ENCODE measurements around the gene IL1RAP.

DNA sequence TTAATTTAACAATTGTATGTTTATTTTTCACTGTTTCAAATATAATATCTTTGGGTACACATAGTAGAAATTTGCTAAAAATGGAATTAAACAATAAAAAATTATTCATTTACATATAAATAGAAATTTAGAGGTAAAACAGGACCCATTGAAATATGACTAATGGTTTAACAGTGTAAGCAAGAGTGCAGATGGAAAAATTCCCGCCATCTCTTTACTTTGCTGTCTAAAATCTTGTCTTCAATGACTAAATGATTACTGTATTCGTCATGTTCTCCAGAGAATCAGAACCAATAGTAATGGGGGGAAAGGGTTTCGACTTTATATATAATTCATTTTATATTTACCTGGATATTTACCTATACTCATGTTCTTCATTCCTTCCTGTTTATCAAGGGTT is 163.1 kb downstream of the IL1RAP start:
- TF ChIP-seq ZFP3 (CRISPR knock-in tag; IDR thresholded peaks at IDR 0.05), result no peak
- TF ChIP-seq ARNTL (CRISPR knock-in tag; IDR thresholded peaks at IDR 0.05; ENCODE audit: borderline replicate concordance, low read depth), result no peak
- no peak for TF ChIP-seq ZNF565 (CRISPR knock-in tag; conservative IDR thresholded peaks at IDR 0.05; ENCODE audit: low read depth)
- TF ChIP-seq, protein P1, sequence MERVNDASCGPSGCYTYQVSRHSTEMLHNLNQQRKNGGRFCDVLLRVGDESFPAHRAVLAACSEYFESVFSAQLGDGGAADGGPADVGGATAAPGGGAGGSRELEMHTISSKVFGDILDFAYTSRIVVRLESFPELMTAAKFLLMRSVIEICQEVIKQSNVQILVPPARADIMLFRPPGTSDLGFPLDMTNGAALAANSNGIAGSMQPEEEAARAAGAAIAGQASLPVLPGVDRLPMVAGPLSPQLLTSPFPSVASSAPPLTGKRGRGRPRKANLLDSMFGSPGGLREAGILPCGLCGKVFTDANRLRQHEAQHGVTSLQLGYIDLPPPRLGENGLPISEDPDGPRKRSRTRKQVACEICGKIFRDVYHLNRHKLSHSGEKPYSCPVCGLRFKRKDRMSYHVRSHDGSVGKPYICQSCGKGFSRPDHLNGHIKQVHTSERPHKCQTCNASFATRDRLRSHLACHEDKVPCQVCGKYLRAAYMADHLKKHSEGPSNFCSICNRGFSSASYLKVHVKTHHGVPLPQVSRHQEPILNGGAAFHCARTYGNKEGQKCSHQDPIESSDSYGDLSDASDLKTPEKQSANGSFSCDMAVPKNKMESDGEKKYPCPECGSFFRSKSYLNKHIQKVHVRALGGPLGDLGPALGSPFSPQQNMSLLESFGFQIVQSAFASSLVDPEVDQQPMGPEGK (CRISPR knock-in tag; IDR thresholded peaks at IDR 0.05; ENCODE audit: borderline replicate concordance), result no peak
- no peak for TF ChIP-seq GLIS3 (CRISPR knock-in tag; IDR thresholded peaks at IDR 0.05)
- TF ChIP-seq ZFP30 (CRISPR knock-in tag; IDR thresholded peaks at IDR 0.05), result no peak
- no peak for TF ChIP-seq ESRRG (CRISPR knock-in tag; IDR thresholded peaks at IDR 0.05)
- TF ChIP-seq, protein P2, sequence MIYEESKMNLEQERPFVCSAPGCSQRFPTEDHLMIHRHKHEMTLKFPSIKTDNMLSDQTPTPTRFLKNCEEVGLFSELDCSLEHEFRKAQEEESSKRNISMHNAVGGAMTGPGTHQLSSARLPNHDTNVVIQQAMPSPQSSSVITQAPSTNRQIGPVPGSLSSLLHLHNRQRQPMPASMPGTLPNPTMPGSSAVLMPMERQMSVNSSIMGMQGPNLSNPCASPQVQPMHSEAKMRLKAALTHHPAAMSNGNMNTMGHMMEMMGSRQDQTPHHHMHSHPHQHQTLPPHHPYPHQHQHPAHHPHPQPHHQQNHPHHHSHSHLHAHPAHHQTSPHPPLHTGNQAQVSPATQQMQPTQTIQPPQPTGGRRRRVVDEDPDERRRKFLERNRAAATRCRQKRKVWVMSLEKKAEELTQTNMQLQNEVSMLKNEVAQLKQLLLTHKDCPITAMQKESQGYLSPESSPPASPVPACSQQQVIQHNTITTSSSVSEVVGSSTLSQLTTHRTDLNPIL (CRISPR knock-in tag; IDR thresholded peaks at IDR 0.05; ENCODE audit: low read depth), result no peak
- no peak for TF ChIP-seq OSR1 (CRISPR knock-in tag; IDR thresholded peaks at IDR 0.05)
- TF ChIP-seq RARB (CRISPR knock-in tag; IDR thresholded peaks at IDR 0.05), result no peak
- TF ChIP-seq, protein P3, sequence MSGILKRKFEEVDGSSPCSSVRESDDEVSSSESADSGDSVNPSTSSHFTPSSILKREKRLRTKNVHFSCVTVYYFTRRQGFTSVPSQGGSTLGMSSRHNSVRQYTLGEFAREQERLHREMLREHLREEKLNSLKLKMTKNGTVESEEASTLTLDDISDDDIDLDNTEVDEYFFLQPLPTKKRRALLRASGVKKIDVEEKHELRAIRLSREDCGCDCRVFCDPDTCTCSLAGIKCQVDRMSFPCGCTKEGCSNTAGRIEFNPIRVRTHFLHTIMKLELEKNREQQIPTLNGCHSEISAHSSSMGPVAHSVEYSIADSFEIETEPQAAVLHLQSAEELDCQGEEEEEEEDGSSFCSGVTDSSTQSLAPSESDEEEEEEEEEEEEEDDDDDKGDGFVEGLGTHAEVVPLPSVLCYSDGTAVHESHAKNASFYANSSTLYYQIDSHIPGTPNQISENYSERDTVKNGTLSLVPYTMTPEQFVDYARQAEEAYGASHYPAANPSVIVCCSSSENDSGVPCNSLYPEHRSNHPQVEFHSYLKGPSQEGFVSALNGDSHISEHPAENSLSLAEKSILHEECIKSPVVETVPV (CRISPR knock-in tag; IDR thresholded peaks at IDR 0.05), result no peak
- no peak for TF ChIP-seq TOX (CRISPR knock-in tag; IDR thresholded peaks at IDR 0.05; ENCODE audit: borderline replicate concordance)
- no peak for TF ChIP-seq ZC3H10 (CRISPR knock-in tag; IDR thresholded peaks at IDR 0.05)
- TF ChIP-seq ZNF8 (CRISPR knock-in tag; IDR thresholded peaks at IDR 0.05), result no peak

All from SK-N-SH treated with all-trans-retinoic acid at 6 μM for 48 hours (cell line).